NAMALWA (cell line): Measurements from ENCODE around the gene HECTD4.
"Not testable (repeated sequence)": the region's sequence is repeated elsewhere in the genome, so short reads cannot be mapped to it uniquely, and the experiment has no call there.

ENCODE experiments used
- DNase-seq: peaks from one replicate; pipeline ENCODE4 v3.0.0-alpha.2; 2015; ENCODE audit warnings: low spot score

HECTD4 gene

DNA sequence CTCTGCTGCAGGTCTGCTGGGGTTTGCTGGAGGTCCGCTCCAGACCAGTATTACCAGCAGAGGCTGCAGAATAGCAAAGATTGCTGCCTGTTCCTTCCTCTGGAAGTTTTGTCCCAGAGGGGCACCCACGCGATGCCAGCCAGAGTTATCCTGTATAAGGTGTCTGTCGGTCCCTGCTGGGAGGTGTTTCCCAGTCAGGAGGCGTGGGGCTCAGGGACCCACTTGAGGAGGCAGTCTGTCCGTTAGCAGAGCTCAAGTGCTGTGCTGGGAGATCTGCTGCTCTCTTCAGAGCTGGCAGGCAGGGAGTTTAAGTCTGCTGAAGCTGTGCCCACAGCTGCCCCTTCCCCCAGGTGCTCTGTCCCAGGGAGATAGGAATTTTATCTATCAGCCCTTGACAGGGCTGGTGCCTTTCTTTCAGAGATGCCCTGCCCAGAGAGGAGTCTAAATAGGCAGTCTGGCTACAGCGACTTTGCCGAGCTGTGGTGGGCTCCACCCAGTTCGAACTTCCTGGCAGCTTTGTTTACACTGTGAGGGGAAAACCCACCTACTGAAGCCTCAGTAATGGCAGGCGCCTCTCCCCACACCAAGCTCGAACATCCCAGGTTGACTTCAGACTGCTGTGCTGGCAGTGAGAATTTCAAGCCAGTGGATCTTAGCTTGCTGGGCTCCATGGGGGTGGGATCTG lies 223.6 kb downstream of the HECTD4 start:
- DNase-seq, result not testable (repeated sequence)

DNA sequence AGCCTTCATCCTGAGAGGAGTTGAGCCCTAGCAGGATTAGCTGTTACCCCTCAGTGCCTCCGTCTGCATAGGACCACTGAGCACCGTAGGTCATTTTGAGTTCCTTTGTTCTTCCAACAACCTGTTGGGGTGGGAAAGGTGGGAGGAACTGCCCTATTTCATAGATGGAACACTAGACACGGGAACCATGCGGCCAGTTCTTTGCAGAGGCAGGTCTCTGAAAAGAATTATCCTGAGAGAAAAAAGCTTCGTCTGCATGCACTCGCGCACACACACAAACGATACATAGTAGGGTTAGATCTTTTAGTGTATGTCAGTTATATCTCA lies 228.4 kb downstream of the HECTD4 start:
- no peak for DNase-seq

DNA sequence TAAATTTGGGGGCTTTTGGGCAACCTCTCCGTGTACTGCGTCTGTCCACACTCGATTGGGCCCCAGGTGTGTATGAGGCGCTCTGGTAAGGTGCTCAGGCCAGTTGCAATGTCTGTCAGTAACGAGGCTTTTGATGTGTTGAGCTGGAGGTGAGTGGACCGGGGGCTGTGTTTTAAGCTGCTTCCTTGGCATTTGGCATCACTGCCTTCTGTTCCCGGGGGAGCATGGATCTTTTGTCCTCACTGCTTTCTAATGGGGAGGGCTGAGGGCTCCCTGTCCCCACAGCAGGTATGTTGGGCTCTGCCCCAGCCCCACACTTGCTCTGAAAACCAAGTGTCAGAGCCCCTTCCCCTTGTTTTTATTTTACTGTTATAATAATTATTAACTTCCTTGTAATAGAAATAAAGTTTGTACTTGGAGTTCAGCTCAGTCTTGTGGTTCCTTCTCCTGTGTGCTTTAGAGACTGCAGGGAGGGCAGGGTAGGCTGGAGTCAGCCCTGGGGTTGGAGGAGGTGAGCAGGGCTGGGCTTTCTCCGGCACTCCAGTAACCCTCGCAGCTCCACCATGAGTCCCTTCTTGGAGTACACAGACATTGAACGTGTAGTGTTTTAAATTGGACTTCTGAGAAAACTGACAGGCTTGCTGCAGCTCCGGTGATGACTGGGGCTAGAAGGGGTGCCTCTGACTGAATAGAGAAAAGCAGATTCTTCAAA lies 228.9 kb downstream of the HECTD4 start:
- no peak for DNase-seq

DNA sequence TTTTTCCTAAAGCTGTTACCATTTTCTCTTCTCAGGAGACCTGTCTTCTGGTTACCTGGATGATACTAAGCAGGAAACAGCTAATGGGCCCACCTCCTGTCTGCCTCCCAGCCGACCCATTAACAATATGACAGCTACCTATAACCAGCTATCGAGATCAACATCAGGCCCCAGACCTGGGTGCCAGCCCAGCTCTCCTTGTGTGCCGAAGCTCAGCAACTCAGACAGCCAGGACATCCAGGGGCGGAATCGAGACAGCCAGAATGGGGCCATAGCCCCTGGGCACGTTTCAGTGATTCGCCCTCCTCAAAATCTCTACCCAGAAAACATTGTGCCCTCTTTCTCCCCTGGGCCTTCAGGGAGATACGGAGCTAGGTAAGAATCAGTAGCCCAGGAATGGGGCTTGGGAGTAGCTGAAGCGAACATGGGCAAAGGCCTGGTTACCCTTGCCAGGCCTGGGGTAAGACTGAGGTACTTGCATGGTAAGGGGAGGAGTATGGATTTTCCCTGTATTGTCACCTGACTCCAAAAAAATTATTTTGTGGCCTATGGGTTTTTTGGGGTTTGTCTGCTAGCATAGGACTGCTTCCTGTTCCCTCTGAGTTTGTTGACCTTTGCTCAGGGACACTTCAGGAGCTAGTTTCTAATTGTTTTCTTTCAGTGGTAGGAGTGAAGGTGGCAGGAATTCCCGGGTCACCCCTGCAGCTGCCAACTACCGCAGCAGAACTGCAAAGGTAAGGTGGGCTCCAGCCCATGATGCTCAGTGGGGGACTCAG lies 230.3 kb downstream of the HECTD4 start:
- DNase-seq, result no peak

DNA sequence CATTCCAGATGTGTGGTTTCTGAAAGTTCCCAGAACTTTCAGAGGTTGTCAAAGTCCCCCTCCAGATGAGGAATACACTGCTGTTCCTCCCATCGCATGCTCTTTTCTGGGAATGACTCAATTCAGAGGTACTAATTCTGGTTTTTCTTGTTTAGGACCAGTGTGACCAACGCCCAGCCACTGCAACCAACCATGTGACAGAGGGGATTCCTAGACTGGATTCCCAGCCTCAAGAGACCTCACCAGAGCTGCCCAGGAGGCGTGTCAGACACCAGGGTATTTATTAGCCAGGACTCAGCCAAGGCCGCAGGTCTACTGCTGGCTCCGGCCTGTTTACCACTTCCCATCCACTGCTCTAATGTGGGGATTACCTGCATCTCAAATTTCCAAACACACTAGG lies 232.6 kb downstream of the HECTD4 start:
- no peak for DNase-seq

DNA sequence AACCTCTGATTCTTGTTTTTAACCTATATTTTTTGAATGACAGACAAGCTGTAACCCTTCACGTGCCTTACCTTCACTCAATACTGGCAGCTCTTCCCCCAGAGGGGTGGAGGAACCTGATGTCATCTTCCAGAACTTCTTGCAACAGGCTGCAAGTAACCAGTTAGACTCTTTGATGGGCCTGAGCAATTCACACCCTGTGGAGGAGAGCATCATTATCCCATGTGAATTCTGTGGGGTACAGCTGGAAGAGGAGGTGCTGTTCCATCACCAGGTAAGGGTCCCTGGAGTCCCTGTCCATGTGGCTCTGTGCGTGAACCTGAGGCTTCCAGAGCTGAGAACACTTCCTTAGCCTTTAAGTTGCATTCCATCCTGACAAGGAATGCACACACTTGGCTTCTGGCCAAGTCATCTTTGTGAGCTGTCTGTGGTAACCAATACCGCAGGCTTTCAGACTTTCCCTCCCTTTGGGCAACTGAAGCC lies 234.2 kb downstream of the HECTD4 start:
- no peak for DNase-seq

DNA sequence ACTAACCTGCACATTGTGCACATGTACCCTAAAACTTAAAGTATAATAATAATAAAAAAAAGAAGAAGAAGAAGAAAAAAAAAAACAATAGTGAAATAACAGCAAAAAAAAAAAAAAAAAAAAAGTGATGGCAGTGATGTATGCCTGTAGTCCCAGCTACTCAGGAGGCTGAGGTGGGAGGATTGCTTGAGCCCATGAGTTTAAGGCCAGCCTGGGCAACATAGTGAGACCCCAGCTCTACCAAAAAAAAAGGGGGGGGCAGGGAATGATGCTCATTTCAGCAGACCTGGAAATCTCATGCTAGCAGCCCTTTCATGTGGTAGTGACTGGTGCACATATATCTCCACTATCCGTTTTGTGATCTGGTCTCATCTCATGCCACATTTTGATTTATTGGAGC lies 236.1 kb downstream of the HECTD4 start:
- no peak for DNase-seq

DNA sequence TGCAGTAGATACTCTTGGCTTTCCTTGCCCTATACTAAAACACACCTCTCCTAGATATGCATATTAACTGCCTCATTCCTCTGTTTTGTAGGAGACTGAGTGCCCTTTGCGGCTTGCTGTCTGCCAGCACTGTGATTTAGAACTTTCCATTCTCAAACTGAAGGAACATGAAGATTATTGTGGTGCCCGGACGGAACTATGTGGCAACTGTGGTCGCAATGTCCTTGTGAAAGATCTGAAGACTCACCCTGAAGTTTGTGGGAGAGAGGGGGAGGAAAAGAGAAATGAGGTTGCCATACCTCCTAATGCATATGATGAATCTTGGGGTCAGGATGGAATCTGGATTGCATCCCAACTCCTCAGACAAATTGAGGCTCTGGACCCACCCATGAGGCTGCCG lies 241.5 kb downstream of the HECTD4 start:
- DNase-seq, result no peak

DNA sequence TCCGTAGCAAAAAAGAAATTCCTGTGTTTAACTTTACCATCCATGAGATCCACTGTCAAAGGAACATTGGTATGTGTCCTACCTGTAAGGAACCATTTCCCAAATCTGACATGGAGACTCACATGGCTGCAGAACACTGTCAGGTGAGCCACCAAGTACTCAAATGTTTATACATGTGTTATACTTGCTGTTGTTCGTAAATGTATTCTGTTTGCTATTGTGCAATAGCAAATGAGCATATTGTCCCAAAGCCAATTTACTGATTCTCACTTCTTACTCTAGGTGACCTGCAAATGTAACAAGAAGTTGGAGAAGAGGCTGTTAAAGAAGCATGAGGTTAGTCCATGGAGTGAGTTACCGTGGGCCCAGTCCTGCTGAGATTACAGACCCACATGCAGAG lies 247.5 kb downstream of the HECTD4 start:
- no peak for DNase-seq

DNA sequence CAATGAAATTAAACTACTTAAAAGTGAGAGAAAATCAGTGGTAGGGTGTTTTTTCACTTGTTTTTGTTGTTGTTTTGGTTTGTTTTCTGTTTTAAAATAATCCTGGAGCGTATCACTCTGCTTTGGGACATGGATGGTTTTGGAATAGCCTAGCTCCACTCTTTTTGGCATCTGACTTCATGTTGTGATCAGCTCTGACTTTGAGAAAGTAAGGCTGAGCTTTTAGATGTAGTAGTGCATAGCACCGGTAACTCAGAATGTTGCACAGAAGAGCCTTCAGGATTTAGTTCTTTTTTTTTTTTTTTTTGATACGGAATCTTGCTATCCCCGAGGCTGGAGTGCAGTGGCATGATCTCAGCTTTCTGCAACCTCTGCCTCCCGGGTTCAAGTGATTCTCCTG lies 248.8 kb downstream of the HECTD4 start:
- no peak for DNase-seq

DNA sequence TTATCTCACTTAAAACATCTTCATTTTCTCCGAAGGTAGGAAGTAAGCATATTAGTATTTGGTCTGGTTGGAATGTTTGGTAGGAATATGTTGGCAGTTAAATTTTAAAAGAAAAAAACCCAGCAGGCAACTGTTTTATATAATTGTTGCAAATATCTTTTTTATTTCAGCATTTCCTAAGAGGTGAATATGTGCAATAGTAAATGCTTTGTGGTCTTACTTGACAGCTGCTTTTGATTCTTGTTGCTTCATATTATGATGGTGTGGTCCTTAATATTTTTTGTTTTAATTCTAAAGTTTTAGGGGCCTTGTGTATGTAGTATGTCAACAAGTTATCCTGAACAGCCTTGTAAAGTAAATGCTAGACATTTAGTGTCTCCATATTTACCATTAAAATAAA lies 250.5 kb downstream of the HECTD4 start:
- DNase-seq, result no peak

DNA sequence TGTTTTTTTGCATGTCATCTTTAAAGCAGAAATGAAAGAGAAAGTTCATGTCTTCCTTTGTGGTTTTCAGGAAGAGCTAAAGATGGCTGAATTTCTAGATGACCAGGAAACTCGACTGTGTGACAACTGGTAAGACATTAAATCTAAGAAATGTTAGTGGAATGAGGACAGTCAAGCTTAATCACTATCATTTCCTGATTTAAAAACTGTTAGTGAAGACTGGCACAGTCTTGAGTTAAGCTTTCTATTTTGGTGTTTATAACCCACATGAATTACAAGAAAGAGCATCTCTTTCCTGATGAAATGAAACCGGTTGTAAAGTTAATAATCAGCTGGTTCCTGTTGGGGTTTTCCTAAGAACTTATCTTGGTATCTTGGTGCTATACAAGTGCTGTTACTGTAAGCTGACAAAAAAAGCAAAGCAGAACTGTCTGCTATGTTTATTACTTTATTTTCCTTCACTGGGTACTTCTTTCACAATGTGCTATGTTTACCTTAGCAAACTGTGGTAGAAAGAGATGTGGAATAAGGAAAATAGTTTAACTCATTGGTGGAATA lies 251.7 kb downstream of the HECTD4 start:
- DNase-seq, result peak; percentile 67

DNA sequence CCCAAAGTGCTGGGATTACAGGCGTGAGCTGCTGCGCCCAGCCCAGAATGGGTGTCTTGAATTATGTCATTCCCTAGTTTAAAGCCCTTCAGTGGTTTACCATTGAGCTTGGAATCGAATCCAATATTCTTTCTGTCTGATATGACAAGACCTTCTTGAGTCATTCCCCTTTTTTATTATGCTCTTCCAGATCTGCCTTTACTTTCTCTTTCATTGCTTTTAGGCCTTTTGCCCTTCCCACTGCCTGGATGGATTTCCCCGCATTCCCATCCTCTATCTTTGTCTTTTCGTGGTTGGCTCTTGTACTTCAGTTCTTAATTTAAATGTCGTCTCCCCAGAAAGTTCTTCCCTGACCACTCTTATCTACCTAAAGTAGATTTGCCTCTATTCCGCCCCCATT lies 255.3 kb downstream of the HECTD4 start:
- no peak for DNase-seq

DNA sequence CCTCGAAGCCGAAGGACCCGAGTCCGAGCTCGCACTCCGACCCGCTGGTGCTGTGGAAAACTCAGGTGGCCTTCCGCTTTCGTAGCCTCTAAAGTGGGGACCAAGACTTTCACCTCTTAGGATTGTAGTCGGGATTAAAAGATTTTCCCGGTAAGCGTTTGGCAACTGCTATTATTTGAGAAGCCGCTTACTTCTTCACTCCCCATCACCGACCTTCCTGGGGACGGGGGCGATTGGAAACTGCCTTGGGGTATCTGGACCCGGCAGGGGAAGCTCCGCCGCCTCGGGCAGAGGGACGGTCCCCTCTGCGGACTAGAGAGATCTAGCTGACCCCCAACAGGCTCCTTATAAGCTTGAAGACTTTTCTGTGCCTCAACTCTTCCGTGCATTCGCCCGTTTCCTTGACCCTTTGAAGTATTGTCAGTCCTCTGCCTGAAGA lies 256.2 kb downstream of the HECTD4 start:
- no peak for DNase-seq

DNA sequence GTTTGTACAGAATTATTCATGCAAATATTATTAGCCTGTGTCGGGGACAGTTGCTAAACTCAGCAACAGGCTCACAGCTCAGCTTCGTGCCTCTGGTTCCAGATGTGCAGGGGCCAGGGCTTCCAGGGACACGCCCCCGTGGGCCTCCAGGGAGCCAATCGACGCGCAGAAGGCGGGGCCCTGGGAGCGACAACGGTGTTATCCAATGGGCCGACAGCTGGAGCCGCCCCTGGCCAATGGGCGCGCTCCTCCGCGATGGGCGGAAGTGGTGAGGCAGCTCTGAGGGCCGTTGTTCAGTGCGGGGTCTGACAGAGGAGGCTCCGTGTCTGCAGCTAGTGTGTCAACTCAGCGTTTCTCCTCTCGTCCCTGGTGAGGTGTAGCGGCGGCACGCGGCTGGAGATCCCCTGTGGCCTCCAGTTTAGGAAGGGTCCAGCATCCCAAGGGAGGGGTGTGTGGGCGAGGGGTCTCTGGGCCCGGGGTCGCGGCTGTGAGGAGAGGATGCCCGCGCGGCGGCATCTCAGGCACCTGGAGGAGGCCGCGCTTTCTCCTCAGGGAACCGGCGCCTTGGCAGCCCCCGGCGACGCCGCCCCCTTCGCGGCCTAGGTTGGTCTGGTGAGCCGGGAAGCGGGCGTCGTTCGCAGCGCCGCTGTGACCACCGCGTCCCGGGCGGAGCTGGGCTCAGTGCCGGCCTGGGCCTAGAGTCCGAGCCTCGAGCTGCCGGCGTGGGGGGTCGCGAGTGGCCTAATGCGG lies 256.8 kb downstream of the HECTD4 start, which contains the start of gene TRAFD1:
Gene TRAFD1 (plus strand): TSS at position 311 of the 750 bp plus-strand sequence. CDS start 4,963 bp downstream, outside the sequence.
- DNase-seq, result peak; percentile 99

DNA sequence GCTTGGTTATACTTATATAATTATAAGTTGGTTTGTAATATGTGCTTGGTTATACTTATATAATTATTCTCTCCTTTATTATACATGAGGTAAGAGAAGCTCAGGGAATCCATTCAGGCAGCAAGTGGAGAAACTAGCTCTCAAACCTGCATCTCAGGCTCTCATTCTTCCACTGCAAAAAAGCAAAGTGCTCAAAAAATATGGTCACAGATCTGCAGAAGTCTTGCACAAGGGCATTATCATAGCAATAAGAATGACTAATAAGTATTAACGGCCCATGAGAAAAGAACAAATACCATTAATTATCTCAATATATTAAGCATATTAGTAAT lies 257.3 kb downstream of the HECTD4 start:
- no peak for DNase-seq

DNA sequence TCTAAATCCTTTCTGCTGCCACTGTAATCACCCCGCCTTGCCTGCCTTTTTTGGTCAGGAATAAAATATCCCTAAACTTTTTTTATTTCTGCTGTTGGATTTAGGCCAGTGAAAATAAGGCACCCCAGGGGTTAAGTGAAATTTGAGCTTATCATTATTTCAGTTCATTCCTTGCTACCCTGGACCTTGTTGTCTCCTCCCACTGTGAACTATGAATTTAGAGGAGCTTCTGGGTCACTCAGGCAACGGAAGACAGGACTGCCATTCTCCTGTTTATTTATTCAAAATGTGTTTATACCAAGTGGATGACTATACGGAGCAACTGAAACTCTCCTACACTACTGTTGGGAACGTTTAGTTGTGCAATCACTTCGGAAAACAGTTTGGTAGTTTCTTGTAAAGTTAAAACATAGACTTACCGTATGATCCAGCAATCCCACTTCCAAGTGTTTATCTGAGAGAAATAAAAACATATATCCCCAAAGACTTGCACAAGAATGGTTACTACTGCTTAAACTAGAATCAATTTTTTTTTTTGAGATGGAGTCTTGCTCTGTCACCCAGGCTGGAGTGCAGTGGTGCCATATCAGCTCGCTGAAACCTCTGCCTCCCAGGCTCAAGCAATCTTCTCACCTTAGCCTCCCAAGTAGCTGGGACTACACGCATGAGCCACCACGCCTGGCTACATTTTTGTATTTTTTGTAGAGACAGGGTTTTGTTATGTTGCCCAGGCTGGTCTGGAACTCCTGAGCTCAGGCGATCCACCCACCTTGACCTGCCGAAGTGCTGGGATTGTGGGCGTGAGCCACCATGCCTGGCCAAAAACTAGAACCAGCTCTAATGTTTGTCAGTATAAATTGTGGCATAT lies 259.2 kb downstream of the HECTD4 start:
- DNase-seq, result no peak

DNA sequence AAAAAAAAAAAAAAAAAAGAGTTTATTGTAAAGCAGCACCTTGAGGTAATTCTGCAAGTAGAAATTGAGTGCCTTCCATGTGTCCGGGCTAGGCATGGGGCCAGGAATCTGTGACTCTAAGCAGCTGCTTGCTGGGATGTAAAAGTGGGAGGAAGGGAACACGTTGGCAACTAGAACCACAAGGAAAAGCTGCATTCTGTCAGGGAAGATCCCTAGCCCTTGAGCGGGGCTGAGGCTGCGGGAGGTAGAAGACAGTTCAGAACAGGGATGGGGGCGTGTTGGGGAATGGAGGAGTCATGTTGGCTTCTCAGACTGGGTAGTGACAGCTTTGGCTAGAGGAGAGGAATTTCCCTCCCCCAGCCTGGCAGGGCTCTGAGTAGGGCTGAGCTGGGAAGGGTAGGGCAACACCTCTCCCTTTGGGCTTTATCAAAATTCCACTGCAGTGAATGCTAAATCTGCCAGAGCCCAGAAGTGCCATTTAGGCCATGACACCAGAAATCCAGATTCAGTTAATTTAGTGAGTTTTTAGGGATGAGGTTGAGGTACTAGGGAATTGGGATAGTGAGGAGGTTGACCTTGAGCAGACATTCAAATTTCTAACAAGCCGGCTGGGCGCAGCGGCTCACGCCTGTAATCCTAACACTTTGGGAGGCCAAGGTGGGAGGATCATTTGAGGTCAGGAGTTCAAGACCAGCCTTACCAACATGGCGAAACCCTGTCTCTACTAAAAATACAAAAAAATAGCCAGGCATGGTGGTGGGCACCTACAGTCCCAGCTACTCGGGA lies 260.3 kb downstream of the HECTD4 start:
- no peak for DNase-seq

DNA sequence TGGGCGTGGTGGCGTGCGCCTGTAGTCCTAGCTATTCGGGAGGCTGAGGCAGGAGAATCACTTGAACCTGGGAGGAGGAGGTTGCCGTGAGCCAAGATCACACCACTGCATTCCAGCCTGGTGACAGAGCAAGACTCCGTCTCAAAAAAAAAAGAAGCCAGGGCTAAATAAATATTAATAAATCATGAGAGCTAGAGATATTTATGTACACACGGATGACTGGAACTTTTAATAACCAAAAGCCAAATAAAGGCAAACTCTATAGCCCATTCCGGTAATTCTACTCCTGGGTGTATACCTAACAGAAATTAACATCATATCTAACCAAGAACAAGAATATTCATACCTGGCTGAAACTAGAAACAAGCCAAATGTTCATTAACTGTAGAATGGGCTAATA lies 264.5 kb downstream of the HECTD4 start:
- DNase-seq, result no peak
